Spleen (tissue), 7 donors: ENCODE data around the gene NEK5.

Source experiments
- CTCF ChIP-seq, 11 experiments: fragments of 200-600 bp in 7 of 11; fragments of 450-650 bp in 4 of 11; sonication (generic) in 4 of 11; IDR thresholded peaks in 8 of 11; conservative IDR thresholded peaks in 3 of 11; 1 replicate in 7 of 11; 2 replicates in 4 of 11; pipeline versions ENCODE4 v1.4.0 to v1.8.0; 2016 to 2021; ENCODE audit warnings: antibody characterized with exemption in 11 of 11, inconsistent platforms in 4 of 11, mild to moderate bottlenecking in 1 of 11
- POLR2A ChIP-seq, 3 donors: fragments of 450-650 bp; IDR thresholded peaks; one replicate each; pipeline ENCODE4 v1.5.1; 2017; ENCODE audit warnings: antibody characterized with exemption in 3 of 3, mild to moderate bottlenecking in 1 of 3
- POLR2AphosphoS5 ChIP-seq, 3 donors: sonication (generic); formaldehyde crosslinking; IDR thresholded peaks; one replicate each; pipeline ENCODE4 v1.5.1; 2017; ENCODE audit warnings: antibody characterized with exemption in 3 of 3
- donor health status: DM: no; HTN: no; CAD: no; lungs with moderate emphysema.
- donor health status: DM: no; HTN: no; CAD: no.
- donor health status: DM: no; HTN: no; CAD: no.

DNA sequence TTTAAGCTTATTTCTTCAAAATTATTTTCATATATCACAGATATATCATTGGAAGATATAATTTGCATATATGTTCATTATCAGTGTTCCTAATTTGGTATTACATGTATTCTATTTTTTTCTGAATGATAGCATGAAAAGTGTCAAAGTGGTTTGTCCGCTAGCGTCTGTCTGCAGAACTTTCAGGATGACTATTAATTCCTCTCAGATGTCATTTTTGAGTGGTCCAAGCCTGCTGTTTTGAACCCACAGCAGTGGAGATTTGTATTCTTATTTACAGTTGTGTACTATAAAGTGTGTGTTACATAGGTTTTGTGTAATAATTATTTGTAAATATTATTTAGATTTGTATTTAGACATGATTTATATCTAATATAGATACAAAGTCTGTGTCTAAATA lies 95.8 kb downstream of the NEK5 start:
- TF ChIP-seq CTCF (IDR thresholded peaks at IDR 0.05 in 8 of 11, conservative IDR thresholded peaks at IDR 0.05 in 3 of 11) (no peak), POLR2A (IDR thresholded peaks at IDR 0.05) (no peak), POLR2AphosphoS5 (IDR thresholded peaks at IDR 0.05) (no peak)
